ENCODE measurements around the gene NDUFA12.

The NDUFA12 gene

GRCh38 chr12:94980577-94980976, 22.9 kb downstream of the NDUFA12 start:
- no peak for DNase-seq (ENCODE audit: low spot score)

DNA sequence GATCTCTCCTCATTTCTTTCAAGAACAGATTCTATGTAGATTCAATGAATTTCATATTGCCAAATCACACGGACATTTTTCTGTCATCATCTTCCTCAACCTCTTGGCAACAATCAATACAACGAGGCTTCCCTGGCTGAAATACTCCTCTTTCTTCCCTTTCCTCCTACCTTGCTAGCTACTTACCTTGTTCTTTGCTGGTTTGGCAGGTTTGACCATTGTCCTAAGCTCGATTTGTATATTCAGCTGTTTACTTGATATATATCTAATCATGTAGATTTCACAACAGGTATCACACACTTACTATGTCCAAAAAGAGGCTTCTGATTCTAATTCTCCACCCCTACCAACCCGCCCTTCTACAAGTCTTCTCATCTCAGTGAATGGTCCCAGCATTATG, 23.6 kb downstream of the NDUFA12 start:
- no peak for DNase-seq (ENCODE audit: low spot score)

- DNase-seq (ENCODE audit: low spot score): no peak
Observed at GRCh38 chr12:94977766-94978468, 25.6 kb downstream of the NDUFA12 start.

- no peak for DNase-seq (ENCODE audit: low spot score)
Observed at GRCh38 chr12:94973221-94973620, 30.3 kb downstream of the NDUFA12 start.

GRCh38 chr12:94972795-94973194, 30.7 kb downstream of the NDUFA12 start:
- DNase-seq (ENCODE audit: low spot score): no peak

- no peak for DNase-seq (ENCODE audit: low spot score)
Observed at GRCh38 chr12:94971923-94972322, 31.6 kb downstream of the NDUFA12 start.

DNA sequence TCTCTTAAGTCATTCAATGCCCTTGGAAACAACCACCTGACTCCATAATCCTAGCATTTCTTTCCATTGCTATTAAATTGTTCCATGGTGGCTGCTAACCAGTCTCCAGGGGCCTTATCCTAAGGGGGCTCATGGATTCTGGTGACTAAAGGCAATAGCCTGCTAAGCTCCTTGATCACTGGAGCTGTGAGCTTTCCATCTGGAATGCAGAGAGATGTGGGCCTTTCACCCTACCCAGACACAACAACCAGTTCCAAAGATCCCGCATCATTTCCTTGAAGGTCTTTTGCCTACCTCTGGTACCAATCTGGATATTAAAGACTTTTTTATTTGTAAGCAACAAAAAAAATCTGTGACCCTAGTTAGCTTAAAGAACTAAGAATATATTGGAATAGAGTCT, 32.9 kb downstream of the NDUFA12 start:
- DNase-seq (ENCODE audit: low spot score): no peak

- no peak for DNase-seq (ENCODE audit: low spot score)
Observed at GRCh38 chr12:94969424-94969823, 34.1 kb downstream of the NDUFA12 start.

DNA sequence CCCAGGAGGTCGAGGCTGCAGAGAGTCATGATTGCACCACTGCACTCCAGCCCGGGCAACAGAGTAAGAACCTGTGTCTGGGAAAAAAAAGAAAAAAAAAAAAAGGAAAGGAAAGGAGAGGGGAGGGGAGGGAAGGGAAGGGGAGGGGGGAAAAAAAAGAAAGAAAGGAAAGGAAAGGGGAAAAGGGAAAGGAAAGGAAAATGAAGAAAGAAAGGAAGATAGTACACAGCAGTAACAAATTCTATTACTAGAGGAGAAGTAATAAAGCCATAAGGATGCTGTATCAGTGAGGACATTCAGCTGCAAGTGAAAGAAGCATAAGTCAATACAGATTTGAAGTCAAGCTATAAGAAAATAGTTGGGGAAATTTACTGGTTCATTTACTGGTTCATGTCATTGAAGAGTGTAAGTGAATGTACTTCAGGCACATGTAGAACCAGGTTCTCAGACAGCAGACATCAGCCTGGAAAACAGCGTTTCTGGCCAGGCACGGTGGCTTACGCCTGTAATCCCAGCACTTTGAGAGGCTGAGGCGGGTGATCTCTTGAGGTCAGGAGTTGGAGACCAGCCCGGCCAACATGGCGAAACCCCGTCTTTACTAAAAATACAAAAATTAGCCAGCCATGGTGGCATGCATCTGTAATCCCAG, 37.4 kb downstream of the NDUFA12 start:
- no peak for DNase-seq (ENCODE audit: low spot score)

- DNase-seq (ENCODE audit: low spot score): no peak
Observed at GRCh38 chr12:94963649-94964048, 39.8 kb downstream of the NDUFA12 start.

DNA sequence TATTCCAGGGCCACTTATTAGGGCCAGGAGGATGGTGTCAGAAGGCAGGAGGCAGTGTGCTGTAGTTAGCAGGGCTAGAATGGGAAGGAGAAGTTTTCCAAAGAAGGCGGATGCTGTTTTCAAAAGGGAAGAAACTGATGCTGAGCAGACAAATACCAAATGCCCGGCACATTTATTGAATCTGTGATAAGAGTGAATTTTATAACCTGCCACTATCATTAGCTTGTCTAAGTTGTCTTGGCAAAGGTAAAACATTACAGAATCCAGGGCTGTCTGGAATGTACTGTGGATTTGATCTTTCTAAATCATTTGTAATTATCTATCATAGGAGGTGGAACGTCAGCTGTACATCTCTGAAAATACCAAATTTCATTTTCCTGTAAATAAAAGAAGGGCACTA, 40.8 kb downstream of the NDUFA12 start:
- no peak for DNase-seq (ENCODE audit: low spot score)

DNA sequence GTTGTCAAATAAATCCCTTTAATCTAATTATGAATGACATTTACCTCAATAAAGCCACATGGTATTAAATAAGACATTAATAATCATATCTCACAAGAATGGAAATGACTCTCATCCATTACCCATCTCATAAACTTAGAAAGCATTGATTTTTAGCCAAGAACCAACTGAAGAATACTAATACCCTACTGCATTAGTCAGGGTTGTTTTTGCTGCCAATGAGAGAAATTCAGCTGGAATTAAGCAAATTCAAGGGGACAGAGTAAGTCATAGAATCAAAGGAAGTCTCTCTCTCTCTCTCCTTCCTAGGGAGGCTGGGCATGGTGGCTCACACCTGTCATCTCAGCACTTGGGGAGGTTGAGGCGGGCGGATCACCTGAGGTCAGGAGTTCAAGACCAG, 41.6 kb downstream of the NDUFA12 start:
- no peak for DNase-seq (ENCODE audit: low spot score)

GRCh38 chr12:94961256-94961824, 42.2 kb downstream of the NDUFA12 start:
- no peak for DNase-seq (ENCODE audit: low spot score)

- DNase-seq (ENCODE audit: low spot score): no peak
Observed at GRCh38 chr12:94957006-94957405, 46.5 kb downstream of the NDUFA12 start.

- no peak for DNase-seq (ENCODE audit: low spot score)
Observed at GRCh38 chr12:94954948-94955592, 48.4 kb downstream of the NDUFA12 start.

DNA sequence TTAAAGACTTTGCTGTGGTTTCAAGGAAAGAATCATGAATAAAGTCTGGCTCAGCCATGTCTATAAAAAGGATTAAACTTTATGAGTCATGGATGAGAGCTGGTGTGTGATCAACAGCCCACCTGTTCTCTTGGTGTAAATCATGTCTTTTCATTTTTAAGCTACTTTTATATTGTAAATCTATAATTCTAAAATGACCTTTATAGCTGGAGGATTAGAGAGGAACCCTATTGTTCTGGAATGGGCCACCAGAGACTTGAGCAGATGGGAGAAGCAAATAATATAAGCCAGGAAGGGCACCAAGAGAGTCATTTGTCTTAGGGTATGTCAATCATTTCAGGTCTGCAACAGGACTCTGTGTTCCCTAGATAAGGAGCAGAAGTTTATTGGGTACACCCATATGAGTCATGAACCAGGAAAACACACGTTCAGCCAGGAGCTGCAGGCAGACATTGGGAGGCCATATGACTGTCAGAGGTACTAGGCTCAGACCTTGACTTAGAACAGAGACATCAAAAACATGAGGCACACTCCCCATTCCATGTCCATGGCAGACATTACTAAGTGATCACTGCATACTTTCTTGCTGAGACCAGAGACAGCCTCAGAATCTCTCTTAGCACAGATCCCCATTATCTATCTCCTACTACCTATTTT, 49.3 kb downstream of the NDUFA12 start:
- no peak for DNase-seq (ENCODE audit: low spot score)

GRCh38 chr12:94952325-94952724, 51.2 kb downstream of the NDUFA12 start:
- DNase-seq (ENCODE audit: low spot score): no peak

GRCh38 chr12:94951071-94951934, 52.2 kb downstream of the NDUFA12 start:
- DNase-seq (ENCODE audit: low spot score): no peak

DNA sequence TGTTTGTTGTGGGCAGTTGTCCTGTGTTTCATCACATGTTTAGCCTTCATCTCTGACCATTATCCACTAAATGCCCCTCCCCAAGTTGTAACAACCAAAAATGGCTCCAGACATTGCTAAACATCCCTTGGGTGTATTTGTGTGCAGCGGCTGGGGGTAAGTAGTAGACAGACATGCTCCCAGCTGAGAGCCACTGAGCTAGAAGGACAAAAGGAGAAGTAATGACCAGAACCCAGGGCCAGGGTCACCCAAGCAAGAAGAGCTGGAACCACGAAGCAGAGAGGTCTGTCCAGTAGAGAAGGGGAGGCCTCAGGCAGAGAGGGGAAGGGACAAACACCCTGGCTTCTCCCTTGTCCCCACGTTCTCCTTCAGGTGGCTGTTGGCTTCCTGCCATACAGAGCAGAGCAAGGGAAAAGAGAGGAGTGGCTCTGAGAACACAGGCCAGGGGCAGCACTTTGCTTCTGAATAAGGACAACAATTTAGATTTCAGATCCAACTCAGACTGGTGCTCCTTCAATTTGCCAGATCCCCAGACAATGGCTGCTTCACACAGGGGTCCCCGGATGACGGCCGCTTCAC, 55.2 kb downstream of the NDUFA12 start:
- no peak for DNase-seq (ENCODE audit: low spot score)

- no peak for DNase-seq (ENCODE audit: low spot score)
Observed at GRCh38 chr12:94942663-94943062, 60.8 kb downstream of the NDUFA12 start.

DNA sequence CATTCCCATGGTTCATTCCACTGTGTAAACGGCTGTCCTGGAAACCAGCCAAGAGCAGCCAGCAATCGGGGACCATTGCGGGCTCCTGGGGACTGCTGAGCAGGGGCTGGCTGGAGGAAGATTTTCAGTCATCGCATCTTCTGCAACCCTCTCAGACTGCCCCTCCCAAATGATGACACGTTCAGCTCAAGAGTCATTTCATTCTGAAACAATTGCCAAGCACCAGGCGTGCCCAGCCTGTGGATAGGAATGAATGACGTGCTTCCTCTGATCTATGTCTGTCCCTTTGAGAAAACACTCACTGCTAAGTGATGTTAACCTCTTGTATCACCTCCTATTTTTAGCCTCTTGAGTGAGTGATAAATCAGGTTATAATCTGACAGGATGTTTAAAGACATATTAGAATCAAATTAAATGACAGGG, 62.0 kb downstream of the NDUFA12 start:
- peak; percentile 65 for DNase-seq (ENCODE audit: low spot score)

Data from AG08396 (cell line).